HFF-Myc (cell line): Measurements from ENCODE around the gene LRRC47.

Source experiments
- DNase-seq: peaks from one replicate; pipeline ENCODE4 v3.0.0-alpha.2; 2011; ENCODE audit warnings: low read depth; ENCODE audit errors: extremely low read depth
- H3K4me3 ChIP-seq: replicated peaks from 2 replicates; pipeline ENCODE4 v1.5.1; 2011; ENCODE audit warnings: low read depth, mild to moderate bottlenecking, control low read depth, low read length
- CTCF ChIP-seq: IDR thresholded peaks from 2 replicates; pipeline ENCODE4 v1.5.1; 2012; ENCODE audit warnings: mild to moderate bottlenecking, low read depth, low read length, control low read depth; ENCODE audit errors: missing control alignments

The LRRC47 gene

GRCh38 chr1:3834701-3835100, 38.4 kb upstream of the LRRC47 start:
- TF ChIP-seq CTCF: no peak
- no peak for DNase-seq

GRCh38 chr1:3831689-3832088, 35.4 kb upstream of the LRRC47 start:
- TF ChIP-seq CTCF: no peak
- H3K4me3 ChIP-seq: no peak overlapping the region
- peak; percentile 58 for DNase-seq

More at GRCh38 chr1:3834701-3835100, 38.4 kb upstream of the LRRC47 start:
- H3K4me3 ChIP-seq: no peak overlapping the region

GRCh38 chr1:3828391-3828790, 32.1 kb upstream of the LRRC47 start:
- no peak overlapping the region for H3K4me3 ChIP-seq
- no peak for TF ChIP-seq CTCF
- DNase-seq: no peak

- no peak for TF ChIP-seq CTCF
- DNase-seq: no peak
- no peak overlapping the region for H3K4me3 ChIP-seq
Measured at GRCh38 chr1:3827813-3828307, 31.6 kb upstream of the LRRC47 start.

GRCh38 chr1:3825356-3825755, 29.1 kb upstream of the LRRC47 start:
- no peak for DNase-seq
- H3K4me3 ChIP-seq: no peak overlapping the region
- TF ChIP-seq CTCF: no peak

GRCh38 chr1:3824650-3825049, 28.4 kb upstream of the LRRC47 start:
- H3K4me3 ChIP-seq: no peak overlapping the region
- no peak for DNase-seq
- no peak for TF ChIP-seq CTCF

GRCh38 chr1:3822421-3822820, 26.1 kb upstream of the LRRC47 start:
- TF ChIP-seq CTCF: no peak

More at GRCh38 chr1:3822421-3822820, 26.1 kb upstream of the LRRC47 start:
- no peak for DNase-seq
- no peak overlapping the region for H3K4me3 ChIP-seq
